Esophagus (tissue), 2 donors: Measurements from ENCODE around the gene NAT16. TPM values are rescaled to one million over a fixed set of nuclear protein-coding genes. Genes with fewer than 3 reads are reported as not detected.

Experiments
- H3K27ac ChIP-seq, 2 donors: one replicate each; pipeline ENCODE4 v1.5.1; 2013; ENCODE audit warnings: low read depth in 2 of 2, mild to moderate bottlenecking in 2 of 2, inconsistent platforms in 1 of 2, low read length in 1 of 2, moderate library complexity in 1 of 2
- H3K27me3 ChIP-seq, 2 donors: one replicate each; pipeline ENCODE4 v1.6.1; 2013; ENCODE audit warnings: low read length in 2 of 2, control low read depth in 1 of 2, mild to moderate bottlenecking in 1 of 2; ENCODE audit not compliant: insufficient read depth in 2 of 2, control insufficient read depth in 1 of 2
- H3K36me3 ChIP-seq, 2 donors: one replicate each; pipeline ENCODE4 v1.6.1; 2013; ENCODE audit warnings: low read length in 1 of 2; ENCODE audit not compliant: control insufficient read depth in 2 of 2, insufficient read depth in 2 of 2
- H3K4me1 ChIP-seq, 2 donors: one replicate each; pipeline ENCODE4 v1.6.1; 2013; ENCODE audit warnings: low read length in 1 of 2; ENCODE audit not compliant: control insufficient read depth in 2 of 2, insufficient read depth in 2 of 2
- H3K4me3 ChIP-seq, 2 donors: one replicate each; pipeline ENCODE4 v1.5.1; 2013; ENCODE audit warnings: low read length in 2 of 2, mild to moderate bottlenecking in 2 of 2, low read depth in 1 of 2, moderate library complexity in 1 of 2
- H3K9me3 ChIP-seq, 2 donors: one replicate each; pipeline ENCODE4 v1.6.1; 2013; ENCODE audit warnings: mild to moderate bottlenecking in 2 of 2, low read depth in 1 of 2, low read length in 1 of 2, moderate library complexity in 1 of 2; ENCODE audit not compliant: control insufficient read depth in 2 of 2, insufficient read depth in 1 of 2
- WGBS, 2 donors: extraction: QIAGEN DNeasy Blood & Tissue Kit; methylation state at CpG; one replicate each; pipeline ENCODE4 v1.1.7; 2013; 5-methylcytosine and 5-hydroxymethylcytosine counted together
- polyA plus RNA-seq, 2 donors: library from polyadenylated mRNA; stranded (reverse); fragments of 200-250 nt; gene quantifications; one replicate each; pipeline ENCODE4 v1.2.3, GENCODE V29; 2013
- donor health status: healthy with polysubstance abuse.
- donor health status: Bipolar disorder and iron deficiency.

Gene NAT16
- polyA plus RNA-seq, 2 donors: not detected

- Histone ChIP-seq H3K4me1 (peaks cover 0 to 4% of the 10 kb centered on the region in 2 donors), H3K4me3 (peak within 1 kb of the TSS; percentile 70 to 78), H3K9me3 (no peaks in the 10 kb centered on the region), H3K36me3 (peaks cover 4 to 11% of the 10 kb centered on the region in 2 donors), H3K27me3 (no peaks in the 10 kb centered on the region), H3K27ac (no peak within 1 kb of the TSS)
- WGBS, 2 donors: 4% methylated on average over 38 to 51 of the region's 51 CpGs
Measured at GRCh38 chr7:101153969-101154692, 26.0 kb downstream of the NAT16 start, which contains the start of gene AP1S1. Gene AP1S1, plus strand, starts transcription at chr7:101154476. Its CDS starts 39 bp downstream, at chr7:101154515.

GRCh38 chr7:101151908-101152651 is 28.0 kb downstream of the NAT16 start:
- Histone ChIP-seq H3K4me3 (no peak overlapping the region), H3K36me3 (peaks cover 0 to 2% of the 10 kb centered on the region in 2 donors), H3K27ac (no peak overlapping the region), H3K9me3 (no peaks in the 10 kb centered on the region), H3K4me1 (peaks cover 0 to 4% of the 10 kb centered on the region in 2 donors), H3K27me3 (no peaks in the 10 kb centered on the region)
- WGBS, 2 donors: 71 to 76% methylated on average over 2 of the region's 2 CpGs

GRCh38 chr7:101140746-101141382 is 39.2 kb downstream of the NAT16 start:
- WGBS, 2 donors: 60 to 65% methylated on average over 4 of the region's 4 CpGs
- Histone ChIP-seq H3K27ac (peak overlapping the region in 1 of 2 donors; percentile 26), H3K36me3 (no peaks in the 10 kb centered on the region), H3K4me3 (no peak overlapping the region), H3K9me3 (no peaks in the 10 kb centered on the region), H3K27me3 (no peaks in the 10 kb centered on the region), H3K4me1 (peaks cover 0 to 3% of the 10 kb centered on the region in 2 donors)

GRCh38 chr7:101140339-101140699 is 39.8 kb downstream of the NAT16 start:
- Histone ChIP-seq H3K27ac (no peak overlapping the region), H3K4me1 (peaks cover 2 to 3% of the 10 kb centered on the region in 2 donors), H3K4me3 (no peak overlapping the region), H3K27me3 (no peaks in the 10 kb centered on the region), H3K9me3 (no peaks in the 10 kb centered on the region), H3K36me3 (no peaks in the 10 kb centered on the region)
- 43 to 51% methylated on average over 3 of the region's 3 CpGs for whole genome bisulfite sequencing, 2 donors

- 7 to 9% methylated on average over 16 of the region's 16 CpGs for WGBS, 2 donors
- peaks cover 2 to 3% of the 10 kb centered on the region in 2 donors for H3K4me1 ChIP-seq
- no peaks in the 10 kb centered on the region for H3K27me3 ChIP-seq
- H3K9me3 ChIP-seq: no peaks in the 10 kb centered on the region
- peak overlapping the region in 1 of 2 donors; percentile 63 for H3K27ac ChIP-seq
- no peak overlapping the region for H3K4me3 ChIP-seq
- peaks cover 0 to 3% of the 10 kb centered on the region in 2 donors for H3K36me3 ChIP-seq
Measured at GRCh38 chr7:101138213-101138870, 41.8 kb downstream of the NAT16 start.

GRCh38 chr7:101137651-101138212 is 42.4 kb downstream of the NAT16 start:
- Histone ChIP-seq H3K27ac (peak overlapping the region in 1 of 2 donors; percentile 63), H3K4me3 (no peak overlapping the region)

GRCh38 chr7:101134399-101134980 is 45.6 kb downstream of the NAT16 start:
- Histone ChIP-seq H3K27ac (no peak overlapping the region), H3K27me3 (no peaks in the 10 kb centered on the region)
- 75 to 79% methylated on average over 6 of the region's 6 CpGs for WGBS, 2 donors

More at GRCh38 chr7:101137651-101138212, 42.4 kb downstream of the NAT16 start:
- Histone ChIP-seq H3K27me3 (no peaks in the 10 kb centered on the region), H3K4me1 (peaks cover 2 to 3% of the 10 kb centered on the region in 2 donors), H3K9me3 (no peaks in the 10 kb centered on the region), H3K36me3 (peaks cover 0 to 3% of the 10 kb centered on the region in 2 donors)
- 71 to 78% methylated on average over 9 of the region's 9 CpGs for WGBS, 2 donors

GRCh38 chr7:101133621-101134398 is 46.3 kb downstream of the NAT16 start:
- Histone ChIP-seq H3K9me3 (no peaks in the 10 kb centered on the region), H3K36me3 (peaks cover 0 to 3% of the 10 kb centered on the region in 2 donors), H3K4me1 (peaks cover 2 to 3% of the 10 kb centered on the region in 2 donors), H3K4me3 (no peak overlapping the region), H3K27ac (no peak overlapping the region), H3K27me3 (no peaks in the 10 kb centered on the region)
- 74 to 84% methylated on average over 15 of the region's 15 CpGs for WGBS, 2 donors

More at GRCh38 chr7:101134399-101134980, 45.6 kb downstream of the NAT16 start:
- Histone ChIP-seq H3K4me3 (no peak overlapping the region), H3K9me3 (no peaks in the 10 kb centered on the region), H3K4me1 (peaks cover 2 to 3% of the 10 kb centered on the region in 2 donors), H3K36me3 (peaks cover 0 to 3% of the 10 kb centered on the region in 2 donors)
